GM23338 (cell line): ENCODE data around the gene MAP4. TPM values are rescaled to one million over a fixed set of nuclear protein-coding genes. Genes with fewer than 3 reads are reported as not detected.

Experiments
- ATAC-seq: fragments of 200-7000 bp; cut with Tn5 transposase; 3 replicates; pipeline ENCODE4 v1.9.1; 2020
- DNase-seq: peaks from one replicate; pipeline ENCODE4 v3.0.0-alpha.2; 2015; ENCODE audit warnings: low spot score
- H2AFZ ChIP-seq: fragments of 200-600 bp; sonication (generic); 2 replicates; pipeline ENCODE4 v1.8.0; 2016; ENCODE audit warnings: antibody characterized with exemption, mild to moderate bottlenecking, moderate library complexity
- H3F3A ChIP-seq: fragments of 200-600 bp; sonication (generic); replicated peaks from 2 replicates; pipeline ENCODE4 v1.8.0; 2017; ENCODE audit warnings: antibody characterized with exemption, mixed run types, low read depth
- H3K27ac ChIP-seq: fragments of 200-600 bp; sonication (generic); 2 replicates; pipeline ENCODE4 v1.6.1; 2016; ENCODE audit warnings: low read depth
- H3K27me3 ChIP-seq: fragments of 200-600 bp; sonication (generic); 2 replicates; pipeline ENCODE4 v1.8.0; 2016; ENCODE audit warnings: mild to moderate bottlenecking, mixed run types, moderate library complexity; ENCODE audit not compliant: insufficient read depth
- H3K36me3 ChIP-seq: fragments of 200-600 bp; sonication (generic); 2 replicates; pipeline ENCODE4 v1.8.0; 2016; ENCODE audit warnings: mild to moderate bottlenecking; ENCODE audit not compliant: insufficient read depth
- H3K4me1 ChIP-seq: fragments of 200-600 bp; sonication (generic); 2 replicates; pipeline ENCODE4 v1.8.0; 2016; ENCODE audit warnings: mild to moderate bottlenecking, moderate library complexity; ENCODE audit not compliant: insufficient read depth
- H3K4me2 ChIP-seq: fragments of 200-600 bp; sonication (generic); 2 replicates; pipeline ENCODE4 v1.7.1; 2017; ENCODE audit warnings: mixed run types
- H3K4me3 ChIP-seq: fragments of 200-600 bp; sonication (generic); 2 replicates; pipeline ENCODE4 v1.6.1; 2016; ENCODE audit warnings: mixed run types
- H3K79me2 ChIP-seq: fragments of 200-600 bp; sonication (generic); replicated peaks from 2 replicates; pipeline ENCODE4 v1.8.0; 2017; ENCODE audit warnings: mild to moderate bottlenecking; ENCODE audit not compliant: insufficient read depth
- H3K9me2 ChIP-seq: fragments of 200-600 bp; sonication (generic); 2 replicates; pipeline ENCODE4 v1.8.0; 2017; ENCODE audit not compliant: insufficient read depth
- H4K20me1 ChIP-seq: fragments of 200-600 bp; sonication (generic); replicated peaks from 2 replicates; pipeline ENCODE4 v1.8.0; 2017; ENCODE audit warnings: mild to moderate bottlenecking; ENCODE audit not compliant: insufficient read depth
- H3K27ac Mint-ChIP-seq: 2 replicates; pipeline ENCODE4 v1.8.0; 2020; ENCODE audit warnings: inconsistent platforms, mild to moderate bottlenecking, moderate library complexity, mixed read lengths
- H3K27me3 Mint-ChIP-seq: 3 replicates; pipeline ENCODE4 v1.8.0; 2022; ENCODE audit warnings: low read depth, mild to moderate bottlenecking, moderate library complexity, mixed read lengths, inconsistent platforms; ENCODE audit not compliant: insufficient read depth, poor library complexity
- H3K36me3 Mint-ChIP-seq: 3 replicates; pipeline ENCODE4 v1.8.0; 2021; ENCODE audit warnings: low read depth, mild to moderate bottlenecking, inconsistent platforms, moderate library complexity, mixed read lengths
- H3K4me1 Mint-ChIP-seq: 3 replicates; pipeline ENCODE4 v1.8.0; 2020; ENCODE audit warnings: mild to moderate bottlenecking, inconsistent platforms, mixed read lengths
- H3K4me3 Mint-ChIP-seq: 3 replicates; pipeline ENCODE4 v1.8.0; 2021; ENCODE audit warnings: moderate library complexity, mild to moderate bottlenecking, inconsistent platforms, mixed read lengths
- H3K9me3 Mint-ChIP-seq: 3 replicates; pipeline ENCODE4 v1.8.0; 2020; ENCODE audit warnings: moderate library complexity, mild to moderate bottlenecking, inconsistent platforms, mixed read lengths
- CREB1 ChIP-seq: fragments of 250-450 bp; sonication (Bioruptor Pico); IDR thresholded peaks from 2 replicates; pipeline ENCODE4 v1.5.0; 2020; ENCODE audit warnings: low read depth, mild to moderate bottlenecking, moderate library complexity
- CTCF ChIP-seq, 2 experiments: fragments of 200-600 bp in 1 of 2; sonication (generic) in 1 of 2; conservative IDR thresholded peaks; 2 replicates each; pipeline versions ENCODE4 v1.5.1 to v1.6.1; 2016 to 2017; ENCODE audit warnings: antibody characterized with exemption in 2 of 2, low read depth in 2 of 2, mild to moderate bottlenecking in 2 of 2, moderate library complexity in 1 of 2
- EZH2 ChIP-seq: fragments of 200-600 bp; sonication (generic); IDR thresholded peaks from one replicate; pipeline ENCODE4 v1.8.0; 2017; ENCODE audit warnings: antibody characterized with exemption, mild to moderate bottlenecking, low read depth; ENCODE audit not compliant: unreplicated experiment
- EZH2phosphoT487 ChIP-seq: fragments of 200-600 bp; sonication (generic); IDR thresholded peaks from one replicate; pipeline ENCODE4 v1.8.1; 2018; ENCODE audit warnings: antibody characterized with exemption; ENCODE audit not compliant: unreplicated experiment
- JUNB ChIP-seq: IDR thresholded peaks from one replicate; pipeline ENCODE4 v1.6.1; 2016; ENCODE audit warnings: antibody characterized with exemption; ENCODE audit not compliant: unreplicated experiment
- NANOG ChIP-seq: IDR thresholded peaks from 2 replicates; pipeline ENCODE4 v1.6.1; 2016; ENCODE audit warnings: antibody characterized with exemption, borderline replicate concordance
- POLR2AphosphoS5 ChIP-seq: IDR thresholded peaks from 2 replicates; pipeline ENCODE4 v1.6.1; 2016; ENCODE audit warnings: antibody characterized with exemption, low read depth
- REST ChIP-seq: IDR thresholded peaks from one replicate; pipeline ENCODE4 v1.6.1; 2018; ENCODE audit warnings: antibody characterized with exemption; ENCODE audit not compliant: unreplicated experiment
- STAT1 ChIP-seq: IDR thresholded peaks from one replicate; pipeline ENCODE4 v1.6.1; 2016; ENCODE audit warnings: antibody characterized with exemption; ENCODE audit not compliant: unreplicated experiment
- ZNF114 ChIP-seq: fragments of 250-450 bp; sonication (Bioruptor Pico); IDR thresholded peaks from 2 replicates; pipeline ENCODE4 v1.5.0; 2020; ENCODE audit warnings: mild to moderate bottlenecking, moderate library complexity
- polyA plus RNA-seq: library from polyadenylated mRNA; unstranded; fragments of >200 nt; fragmentation: Nextera tagmentation; extraction: Ambion mirVana; gene quantifications from 2 replicates; pipeline ENCODE4 v1.2.1, GENCODE V29; 2016
- total RNA-seq: library from RNA; depleted of rRNA; stranded (reverse); fragments of >200 nt; shearing (Covaris generic); gene quantifications from 2 replicates; pipeline ENCODE4 v1.2.3, GENCODE V29; 2014
- TF ChIP-seq, protein P1 (sequence below): IDR thresholded peaks from 2 replicates; pipeline ENCODE4 v1.6.1; 2016; ENCODE audit warnings: antibody characterized with exemption

Gene MAP4
- total and polyA plus RNA-seq, 2 experiments from 2014 or later: 103 to 113 TPM

GRCh38 chr3:48026951-48027908 lies 11.0 kb upstream of the MAP4 start:
- Mint-ChIP-seq H3K9me3 (no peaks in the 10 kb centered on the region), H3K27ac (no peak overlapping the region; the same call in none of the 2 replicates), H3K4me3 (no peak overlapping the region), H3K36me3 (0 out of 3 replicates have a peak, but pooled peaks cover 3% of the 10 kb centered on the region), H3K4me1 (peaks cover 16% of the 10 kb centered on the region; the same call in 2 of the 3 replicates), H3K27me3 (no peaks in the 10 kb centered on the region)
- Histone ChIP-seq H3K4me3 (no peak overlapping the region), H3K4me2 (no peak overlapping the region), H3F3A (no peaks in the 10 kb centered on the region), H3K79me2 (peaks cover 94% of the 10 kb centered on the region), H3K9me2 (no peaks in the 10 kb centered on the region), H3K27ac (peak overlapping the region; percentile 45; the same call in 1 of the 2 replicates), H4K20me1 (peaks cover 5% of the 10 kb centered on the region; the same call in 1 of the 2 replicates), H3K27me3 (no peaks in the 10 kb centered on the region), H3K36me3 (no peaks in the 10 kb centered on the region), H3K4me1 (no peaks in the 10 kb centered on the region), H2AFZ (no peak overlapping the region)
- TF ChIP-seq, protein P1, sequence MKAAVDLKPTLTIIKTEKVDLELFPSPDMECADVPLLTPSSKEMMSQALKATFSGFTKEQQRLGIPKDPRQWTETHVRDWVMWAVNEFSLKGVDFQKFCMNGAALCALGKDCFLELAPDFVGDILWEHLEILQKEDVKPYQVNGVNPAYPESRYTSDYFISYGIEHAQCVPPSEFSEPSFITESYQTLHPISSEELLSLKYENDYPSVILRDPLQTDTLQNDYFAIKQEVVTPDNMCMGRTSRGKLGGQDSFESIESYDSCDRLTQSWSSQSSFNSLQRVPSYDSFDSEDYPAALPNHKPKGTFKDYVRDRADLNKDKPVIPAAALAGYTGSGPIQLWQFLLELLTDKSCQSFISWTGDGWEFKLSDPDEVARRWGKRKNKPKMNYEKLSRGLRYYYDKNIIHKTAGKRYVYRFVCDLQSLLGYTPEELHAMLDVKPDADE: no peak
- no peak for TF ChIP-seq EZH2
- TF ChIP-seq CREB1: no peak
- TF ChIP-seq JUNB: no peak
- TF ChIP-seq STAT1: no peak
- TF ChIP-seq POLR2AphosphoS5: no peak
- TF ChIP-seq CTCF (conservative IDR thresholded peaks at IDR 0.05; ENCODE audit: low read depth in 2 of 2): no peak
- TF ChIP-seq ZNF114 (CRISPR knock-in tag): no peak
- no peak for TF ChIP-seq NANOG
- no peak for TF ChIP-seq EZH2phosphoT487
- no peak for TF ChIP-seq REST
- DNase-seq (no peak), ATAC-seq (no peak)
